OCI-M2 (cell line): ENCODE results near the gene ZP1.
A peak's percentile ranks its signal among the peaks of the same experiment; 100 is the strongest.
"Not testable (repeated sequence)": the region's sequence is repeated elsewhere in the genome, so short reads cannot be mapped to it uniquely, and the experiment has no call there.

Experiments used
- DNase-seq: peaks from one replicate; lab custom pipeline; 2025; ENCODE audit not compliant: unreplicated experiment; lab: John Stamatoyannopoulos, UW

Gene ZP1

DNA sequence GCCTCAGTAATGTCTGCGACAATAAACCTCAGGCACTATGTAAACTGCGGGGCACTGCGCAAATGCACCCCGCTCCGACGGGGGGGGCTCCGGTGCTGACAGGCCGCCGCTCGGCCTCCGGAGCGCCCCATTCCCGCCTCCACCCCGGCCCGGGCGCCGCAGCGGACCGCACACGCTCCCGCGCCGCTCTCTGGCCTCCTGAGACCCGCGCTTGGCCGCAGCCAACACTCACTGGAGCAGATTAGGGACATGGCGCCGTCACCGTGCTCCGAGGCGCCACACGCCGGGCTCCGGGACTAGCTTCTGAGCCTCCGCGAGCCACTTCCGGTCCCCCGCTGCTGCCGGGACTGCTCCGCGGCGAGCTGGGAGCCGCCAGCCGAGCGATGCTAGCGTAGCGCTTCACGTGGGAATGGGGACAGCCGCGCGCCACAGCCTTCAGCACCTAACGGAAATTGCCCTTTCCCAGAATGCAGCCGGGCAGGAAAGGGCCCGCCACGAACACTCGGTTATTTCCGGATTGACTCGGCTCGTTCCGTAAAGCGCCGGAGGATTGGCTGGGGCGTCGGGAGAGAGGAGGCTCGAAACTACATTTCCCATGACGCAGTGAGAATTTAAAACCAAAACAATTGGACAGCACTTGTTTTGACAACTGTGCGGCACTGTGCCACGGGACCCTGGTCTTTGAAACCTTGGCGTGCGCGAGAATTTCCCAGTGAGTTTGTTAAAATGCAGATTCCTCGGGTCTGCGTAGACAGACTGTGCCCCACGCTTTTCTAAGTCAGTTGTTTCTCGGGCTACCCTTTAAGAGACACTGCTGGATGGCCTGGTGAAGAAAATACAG lies 39.0 kb downstream of the ZP1 start, which contains the start of gene PRPF19:
PRPF19 (minus strand) TSS at position 454 of the 841 bp plus-strand sequence; CDS start at position 251, 203 bp downstream.
- peak; percentile 84 for DNase-seq

DNA sequence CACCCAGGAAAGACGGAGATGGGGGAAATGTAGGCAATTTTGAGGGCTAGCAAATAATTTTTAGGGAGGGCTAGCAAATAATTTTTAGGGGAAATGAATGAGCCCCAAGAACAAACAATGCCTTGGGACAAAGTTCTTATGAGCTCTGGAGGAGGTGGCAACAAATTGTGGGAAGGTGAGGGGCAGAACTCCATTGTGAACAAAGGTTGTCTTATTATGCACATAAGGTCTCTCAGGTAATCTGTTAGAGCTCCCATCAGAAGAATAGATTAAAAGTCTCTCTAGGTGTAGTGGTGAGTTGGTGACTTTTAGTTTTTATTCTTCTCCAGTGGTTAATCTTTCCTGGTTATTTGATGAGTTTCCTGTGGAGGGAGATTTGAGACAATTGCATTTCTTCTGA lies 41.5 kb downstream of the ZP1 start:
- DNase-seq = no peak

DNA sequence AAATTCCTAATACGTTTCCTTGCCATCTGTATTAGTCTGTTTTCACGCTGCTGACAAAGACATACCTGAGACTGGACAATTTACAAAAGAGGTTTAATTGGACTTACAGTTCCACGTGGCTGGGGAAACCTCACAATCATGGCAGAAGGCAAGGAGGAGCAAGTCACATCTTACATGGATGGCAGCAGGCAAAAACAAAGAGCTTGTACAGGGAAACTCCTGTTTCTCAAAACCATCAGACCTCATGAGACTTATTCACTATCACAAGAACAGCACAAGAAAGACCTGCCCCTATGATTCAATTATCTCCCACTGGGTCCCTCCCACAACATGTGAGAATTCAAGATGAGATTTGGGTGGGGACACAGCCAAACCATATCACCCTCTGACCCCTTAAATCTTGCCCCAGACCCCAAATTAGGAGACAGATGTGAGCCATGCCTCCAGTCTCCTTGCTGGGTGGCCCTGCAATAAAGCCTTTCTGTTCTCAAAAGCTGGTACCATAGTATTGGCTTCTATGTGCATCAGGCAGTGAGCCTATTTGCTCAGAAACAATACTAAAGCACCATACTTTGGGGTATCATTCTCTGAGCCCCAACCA lies 42.4 kb downstream of the ZP1 start:
- not testable (repeated sequence) for DNase-seq

DNA sequence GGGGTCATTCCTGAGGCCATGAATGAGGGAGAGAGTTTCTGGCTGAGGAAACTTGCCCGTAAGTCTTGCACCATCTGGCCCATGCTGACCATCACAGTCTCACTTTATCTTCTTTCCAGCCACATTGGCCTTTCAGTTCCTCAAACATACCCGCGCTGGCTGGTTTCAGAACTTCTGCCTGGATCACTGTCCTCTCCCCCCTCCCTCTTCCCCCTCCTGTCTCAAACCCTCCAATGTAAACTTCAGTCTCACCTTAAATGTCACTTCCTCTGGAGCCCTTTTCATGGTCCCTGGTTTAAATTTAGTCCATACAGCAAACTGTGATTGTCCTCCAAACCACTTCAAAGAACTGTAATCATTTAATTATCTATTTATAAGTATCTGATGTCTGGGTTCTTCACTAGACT lies 42.9 kb downstream of the ZP1 start:
- no peak for DNase-seq

DNA sequence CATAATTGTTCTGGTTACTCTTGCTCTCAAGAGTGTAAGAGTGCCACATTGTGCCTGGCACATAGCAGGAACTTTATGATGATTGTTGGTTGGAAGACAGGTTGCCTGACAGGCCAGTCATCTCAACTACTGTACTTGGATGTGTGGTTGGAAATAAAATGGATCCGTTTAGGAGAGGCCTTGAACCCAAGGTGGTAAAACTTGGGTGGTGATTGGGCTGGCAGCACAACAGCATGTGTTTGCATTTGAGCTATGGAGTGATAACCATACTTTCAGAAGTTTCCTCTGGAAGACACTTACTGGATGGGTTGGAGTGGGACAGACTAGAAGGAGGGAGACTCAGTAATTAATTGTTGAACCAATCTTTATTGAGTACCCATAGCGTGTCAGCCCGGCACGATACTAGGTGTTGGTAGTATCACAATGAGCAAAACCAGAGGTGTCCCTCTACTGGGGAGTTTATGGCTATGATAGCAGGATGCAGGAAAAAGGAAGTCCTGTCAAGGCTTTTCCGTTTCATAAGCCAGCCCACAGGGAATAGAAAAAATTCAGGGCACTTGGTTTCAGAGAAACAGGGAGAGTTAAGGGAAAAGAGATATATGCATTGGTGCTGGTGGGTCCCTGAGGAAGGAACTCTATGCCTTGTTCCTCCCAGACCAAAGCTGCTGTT lies 43.5 kb downstream of the ZP1 start:
- no peak for DNase-seq

DNA sequence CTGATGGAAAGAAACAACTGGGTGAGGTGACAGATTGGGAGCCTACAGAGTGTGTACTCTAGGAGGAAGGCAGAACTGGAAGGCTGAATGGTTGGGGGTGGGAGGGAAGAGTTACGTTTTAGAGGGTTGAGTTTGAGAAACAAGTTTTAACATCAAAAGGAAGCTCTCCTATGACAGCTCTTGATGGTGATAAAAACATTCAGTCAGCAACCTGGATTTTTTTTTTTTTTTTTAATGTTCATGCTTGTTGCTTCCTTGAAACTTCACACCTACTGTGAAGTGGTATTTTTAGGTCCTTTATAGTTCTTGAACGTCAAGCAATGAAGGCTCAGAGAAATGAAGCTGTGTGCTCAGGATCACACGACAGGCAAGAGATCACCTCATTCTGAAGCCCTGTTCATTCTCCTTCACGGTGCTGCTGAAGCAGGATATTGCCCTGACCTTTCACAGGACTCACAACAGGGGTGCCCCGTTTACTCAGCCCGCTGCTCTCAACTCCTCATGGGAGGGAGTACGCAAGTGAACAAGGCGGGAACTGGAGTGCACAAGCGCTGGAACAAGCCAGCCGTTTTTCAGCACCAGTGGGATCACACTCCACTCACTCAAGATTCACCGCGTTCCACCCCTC lies 45.0 kb downstream of the ZP1 start:
- no peak for DNase-seq

DNA sequence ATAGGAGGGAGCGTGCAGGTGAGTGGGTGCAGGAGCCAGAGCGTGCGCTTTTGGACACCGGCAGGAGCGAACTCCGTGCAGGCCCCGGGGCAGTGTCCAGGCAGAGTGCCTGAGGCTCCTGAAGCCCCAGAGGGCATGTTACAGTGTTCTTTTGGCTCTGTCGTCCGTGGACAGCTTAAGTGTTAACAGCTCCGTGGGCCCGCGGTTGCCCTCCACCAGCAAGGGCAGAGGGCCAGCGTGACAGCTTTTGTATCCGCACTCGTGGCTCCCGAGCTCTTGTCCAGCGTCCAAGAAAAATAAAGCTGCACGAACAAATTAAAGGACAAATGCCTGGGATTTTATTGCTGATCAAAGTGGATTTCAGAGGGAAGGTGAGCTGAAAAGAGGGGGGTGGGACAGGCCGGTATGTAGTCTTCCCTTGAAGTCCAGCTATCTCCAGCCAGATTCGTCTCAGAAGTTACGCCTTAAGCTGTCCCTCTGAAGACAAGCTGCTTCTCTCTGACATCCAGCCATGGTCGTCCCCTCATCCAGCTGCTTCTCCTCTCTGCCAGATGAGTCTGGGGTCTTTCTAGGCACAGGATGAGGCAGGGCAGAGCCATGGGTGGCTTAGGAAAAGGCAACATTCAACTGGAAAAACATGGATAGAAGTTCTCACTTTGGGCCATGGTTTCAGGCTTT lies 45.6 kb downstream of the ZP1 start:
- DNase-seq = no peak

DNA sequence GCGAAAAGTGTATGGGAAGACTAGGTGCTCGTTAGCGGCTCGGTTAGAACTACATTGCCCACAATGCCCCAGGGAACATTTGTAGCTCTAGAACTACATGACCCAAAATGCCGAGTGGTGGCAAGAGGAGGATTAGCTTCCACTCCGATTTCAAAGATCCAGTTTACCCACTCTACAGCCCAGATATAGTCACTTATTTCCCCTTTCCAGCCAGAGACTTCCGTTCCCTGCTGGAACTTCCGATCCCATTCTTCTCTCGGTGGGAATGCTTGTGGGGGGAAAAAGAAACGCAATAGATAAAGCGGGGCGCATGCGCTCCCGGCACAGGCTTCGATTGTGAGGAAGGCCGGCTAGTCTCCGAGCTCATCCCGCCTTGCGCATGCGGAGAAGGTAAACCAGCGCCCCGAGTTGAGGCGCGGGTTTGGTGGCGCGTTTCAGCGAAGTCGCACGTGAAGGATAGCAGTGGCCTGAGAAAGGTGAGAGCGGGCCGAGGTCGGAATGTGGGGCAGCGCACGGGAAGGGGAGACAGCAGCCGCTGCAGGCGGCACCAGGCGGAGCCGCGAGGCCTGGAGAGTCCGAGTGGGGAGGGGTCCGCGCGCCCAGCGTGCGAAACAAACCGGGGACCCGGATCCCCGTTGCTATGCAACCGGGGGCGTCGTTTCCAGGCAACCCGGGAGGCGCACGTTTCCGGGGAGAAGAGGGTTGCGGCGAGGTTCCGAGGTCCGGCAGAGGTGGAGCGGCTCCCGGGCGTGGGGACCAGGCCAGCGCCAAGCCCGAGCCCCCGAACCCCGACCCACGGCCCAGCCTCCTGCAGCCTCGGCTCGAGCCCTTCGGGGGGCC lies 46.7 kb downstream of the ZP1 start, which contains the start of gene TMEM109:
TMEM109 (plus strand) TSS at position 366 of the 840 bp plus-strand sequence. CDS start 5,536 bp downstream, outside the sequence.
- DNase-seq = peak; percentile 52

DNA sequence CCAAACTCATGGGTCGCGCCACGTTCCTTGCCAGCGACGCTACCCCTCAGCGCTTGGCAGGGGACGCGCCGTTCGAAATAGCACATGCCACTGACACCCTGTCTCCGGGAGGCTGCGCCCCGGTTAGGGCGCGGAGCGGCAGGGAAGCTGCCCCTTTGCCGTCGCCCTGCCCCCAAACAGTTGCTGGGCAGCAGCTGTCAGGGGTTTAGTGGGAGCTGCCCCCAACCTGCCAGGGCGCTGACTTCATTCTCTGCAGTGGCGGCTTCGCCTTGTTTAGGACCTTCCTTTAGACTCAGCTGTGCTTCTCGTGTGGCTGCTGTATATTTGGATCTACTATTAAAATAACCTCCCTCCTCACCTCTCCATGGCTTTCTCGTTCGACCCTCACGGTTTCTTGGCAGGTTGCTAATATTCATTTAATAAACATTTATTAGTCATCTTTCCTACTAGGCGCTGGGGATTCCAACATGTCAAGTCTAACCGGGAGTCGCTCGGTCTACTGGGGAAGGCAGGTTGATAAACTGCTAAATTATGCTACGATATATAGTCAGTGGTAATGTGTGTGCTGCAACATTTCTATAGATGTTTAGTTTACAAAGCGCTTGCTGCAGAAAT lies 47.4 kb downstream of the ZP1 start:
- DNase-seq = no peak

DNA sequence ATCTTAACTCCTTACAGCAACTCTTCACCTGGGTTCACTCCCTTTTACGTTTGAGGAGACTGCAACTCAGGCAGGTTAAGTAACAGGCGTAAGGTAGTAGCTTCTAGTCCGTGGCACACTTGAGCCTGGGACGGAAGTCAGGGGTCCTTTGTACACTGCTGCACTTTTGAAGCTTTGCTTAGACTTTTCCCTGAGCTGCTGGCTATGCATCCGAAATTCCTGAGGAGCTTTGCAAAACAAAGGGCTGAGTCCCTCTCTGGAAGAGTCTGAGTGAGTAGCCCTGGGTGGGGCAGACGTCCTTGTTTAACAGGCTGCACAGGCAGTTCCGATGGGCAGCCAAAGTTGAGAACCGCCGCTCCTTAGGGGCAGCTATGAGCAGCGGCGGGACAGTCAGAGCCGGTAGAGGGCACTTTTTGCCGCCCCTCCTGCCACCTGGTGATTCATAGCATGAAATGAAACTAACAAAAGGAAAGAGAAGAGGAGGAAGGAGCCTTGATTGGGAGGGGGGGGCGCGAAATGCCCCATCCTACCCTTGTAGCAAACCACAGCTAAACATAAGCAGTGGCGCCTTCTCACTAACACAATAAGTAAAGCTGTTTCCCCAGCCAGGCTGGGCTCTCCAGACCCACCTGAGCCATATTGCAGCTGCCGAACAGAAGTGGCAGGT lies 48.0 kb downstream of the ZP1 start:
- no peak for DNase-seq

DNA sequence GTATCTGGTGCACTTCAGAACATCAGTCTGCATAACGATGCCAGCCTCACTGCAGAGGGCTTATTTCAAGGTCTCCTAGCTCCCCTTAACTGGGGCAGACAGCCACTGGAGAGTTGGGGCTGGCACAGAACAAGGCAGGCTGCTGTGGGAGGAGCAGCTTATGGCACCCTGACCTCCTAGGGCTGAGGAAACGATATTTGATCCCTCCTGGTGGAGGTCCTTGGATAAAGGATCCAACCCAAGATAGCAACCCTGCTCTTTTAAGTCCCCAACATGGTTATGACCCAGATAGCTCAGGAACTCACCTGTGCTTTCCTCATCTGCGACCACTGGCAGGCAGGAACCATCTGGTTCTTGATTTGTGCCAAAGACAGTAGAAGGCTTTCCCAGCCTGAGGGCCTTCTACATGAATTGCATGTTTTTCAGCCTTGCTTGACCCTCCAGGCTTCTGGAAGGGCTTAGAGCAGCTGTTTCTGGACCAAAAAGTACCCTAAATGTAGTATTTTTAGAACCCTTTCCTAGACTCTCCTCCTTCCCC lies 49.4 kb downstream of the ZP1 start:
- no peak for DNase-seq

DNA sequence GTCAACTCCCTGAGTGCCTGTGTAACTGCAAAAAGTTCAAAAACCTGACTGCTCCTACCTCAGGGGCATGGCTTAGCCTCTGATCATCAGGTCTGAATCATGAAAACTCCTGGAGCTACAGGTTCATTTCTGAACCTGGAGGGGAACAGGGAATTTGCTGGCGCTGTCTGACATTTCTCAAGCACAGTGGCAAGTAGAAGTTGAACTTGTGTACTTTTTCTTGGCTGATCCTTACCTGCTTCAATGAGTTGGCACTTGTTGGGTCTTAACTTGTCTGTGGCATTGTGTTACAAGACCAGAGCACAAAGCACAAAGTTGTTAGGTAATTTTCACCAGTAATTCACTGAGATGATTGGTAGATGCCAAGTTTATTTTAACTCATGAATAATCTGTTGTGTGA lies 49.9 kb downstream of the ZP1 start:
- no peak for DNase-seq

DNA sequence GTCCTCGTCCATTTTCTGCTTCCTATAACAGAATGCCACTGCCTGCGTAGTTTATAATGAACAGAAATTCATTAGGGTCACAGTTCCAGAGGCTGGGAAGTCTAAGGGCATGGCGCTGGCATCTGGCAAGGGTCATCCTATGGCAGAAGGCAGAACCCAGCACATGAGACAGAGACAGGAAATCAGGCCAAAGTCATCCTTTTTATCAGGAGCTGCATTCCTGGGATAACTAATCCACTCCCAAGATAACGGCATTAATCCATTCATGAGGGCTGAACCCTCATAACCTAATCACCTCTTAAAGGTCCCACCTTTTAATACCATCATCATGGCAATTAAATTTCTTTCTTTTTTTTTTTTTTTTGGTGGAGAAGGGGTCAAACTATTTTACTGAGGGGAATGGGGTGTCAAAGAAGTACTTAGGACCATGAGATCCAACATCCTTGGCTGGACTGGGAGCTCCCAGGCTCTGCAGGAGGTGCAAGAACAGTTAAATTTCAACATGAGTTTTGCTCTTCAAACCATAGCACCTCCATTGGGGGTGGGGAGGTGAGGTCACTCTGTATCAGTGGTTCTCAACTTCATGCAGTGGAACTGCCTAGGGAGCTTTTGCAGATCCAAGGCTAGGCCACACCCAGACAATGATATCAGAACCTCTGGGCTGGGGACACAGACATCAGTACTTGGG lies 51.1 kb downstream of the ZP1 start:
- DNase-seq = no peak

DNA sequence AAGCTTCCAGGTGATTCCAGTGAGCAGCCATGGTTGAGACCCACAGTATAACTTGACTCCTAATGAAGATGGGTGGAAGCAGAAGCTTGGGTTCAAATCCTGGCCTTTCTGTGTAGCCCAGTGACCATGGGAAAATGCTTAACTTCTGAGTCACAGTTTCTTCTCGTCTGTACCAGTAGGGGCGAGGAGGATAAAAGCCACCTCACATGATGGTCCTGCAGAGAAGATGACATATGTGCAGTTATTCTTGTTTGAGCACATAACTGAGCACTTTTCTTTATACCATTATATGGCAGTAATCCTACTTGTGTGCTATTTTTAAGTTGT lies 51.6 kb downstream of the ZP1 start:
- no peak for DNase-seq

DNA sequence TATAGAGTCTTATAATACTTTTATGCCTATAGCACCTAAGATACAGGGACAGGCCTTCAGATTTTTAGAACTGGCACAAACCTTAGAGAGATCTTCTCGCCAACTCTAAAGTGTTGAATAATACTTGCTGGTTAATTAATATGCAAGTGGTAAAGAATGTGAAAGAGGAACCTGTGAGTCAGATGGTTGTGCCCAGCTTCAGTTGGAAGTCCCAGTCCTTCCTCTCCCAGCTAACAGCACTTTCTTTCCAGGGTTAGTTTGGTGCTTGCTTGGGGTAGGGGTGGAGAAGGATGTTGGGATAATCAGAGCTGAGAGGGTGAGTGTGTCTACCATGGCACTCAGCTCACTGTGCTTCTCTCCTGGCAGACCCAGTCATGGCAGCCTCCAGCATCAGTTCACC lies 52.0 kb downstream of the ZP1 start:
- no peak for DNase-seq

DNA sequence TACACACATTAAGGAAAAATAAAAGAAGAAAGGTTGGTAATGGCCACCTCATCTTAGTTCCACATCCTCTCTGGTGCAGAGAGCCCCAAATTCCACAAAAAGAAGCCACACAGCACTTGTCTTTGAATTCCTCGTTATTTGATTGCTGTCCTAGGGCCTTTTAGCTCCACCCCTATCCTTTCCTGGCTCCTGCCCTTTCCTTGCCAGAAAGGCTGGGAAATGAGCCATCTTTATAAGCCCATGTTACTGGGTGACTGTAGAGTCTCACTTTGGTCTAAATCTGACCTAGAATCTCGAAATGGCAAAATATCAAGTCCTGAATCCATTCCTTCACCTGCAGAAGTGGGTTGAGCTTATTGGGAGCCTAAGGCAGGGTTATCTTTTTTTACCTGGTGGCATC lies 52.6 kb downstream of the ZP1 start:
- DNase-seq = no peak

DNA sequence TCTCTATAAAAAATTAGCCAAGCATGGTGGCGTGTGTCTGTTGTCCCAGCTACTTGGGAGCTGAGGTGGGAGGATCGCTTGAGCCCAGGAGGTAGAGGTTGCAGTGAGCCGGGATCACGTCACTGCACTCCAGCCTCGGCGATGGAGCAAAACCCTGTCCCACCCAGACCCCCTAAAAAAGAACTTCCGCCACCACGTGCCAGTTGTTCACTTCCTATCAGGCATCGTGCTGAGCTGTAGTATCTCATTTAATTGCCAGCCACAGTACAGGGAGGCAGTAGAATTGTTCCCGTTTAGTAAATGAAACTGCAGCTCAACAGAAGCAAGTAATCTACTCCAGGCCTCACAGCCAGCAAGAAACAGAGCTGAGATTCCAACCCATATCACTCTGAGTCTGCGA lies 53.9 kb downstream of the ZP1 start:
- DNase-seq = no peak

DNA sequence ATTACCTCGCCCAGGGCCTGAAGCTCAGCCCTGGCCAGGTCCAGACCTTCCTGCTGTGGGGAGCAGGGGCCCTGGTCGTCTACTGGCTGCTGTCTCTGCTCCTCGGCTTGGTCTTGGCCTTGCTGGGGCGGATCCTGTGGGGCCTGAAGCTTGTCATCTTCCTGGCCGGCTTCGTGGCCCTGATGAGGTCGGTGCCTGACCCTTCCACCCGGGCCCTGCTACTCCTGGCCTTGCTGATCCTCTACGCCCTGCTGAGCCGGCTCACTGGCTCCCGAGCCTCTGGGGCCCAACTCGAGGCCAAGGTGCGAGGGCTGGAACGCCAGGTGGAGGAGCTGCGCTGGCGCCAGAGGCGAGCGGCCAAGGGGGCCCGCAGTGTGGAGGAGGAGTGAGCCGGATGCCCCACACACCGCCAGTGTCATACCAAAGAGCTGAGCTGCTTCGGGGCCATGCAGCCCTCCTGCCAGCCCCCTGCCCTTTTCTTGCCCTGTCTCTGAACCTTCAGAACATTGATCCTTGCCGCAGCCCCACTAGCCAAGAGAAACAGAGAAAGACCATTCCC lies 54.5 kb downstream of the ZP1 start:
- DNase-seq = no peak
